Stimulated activated CD4-positive, alpha-beta T cell treated with anti-CD3 and anti-CD28 coated beads, Interleukin-2, amount 100 ng/mL, for 24 hours (primary cell): Measurements from ENCODE around the gene PDE3B.
"Not testable (repeated sequence)": the region's sequence is repeated elsewhere in the genome, so short reads cannot be mapped to it uniquely, and the experiment has no call there.

Source experiments
- DNase-seq, 2 donors: peaks; one replicate each; pipeline ENCODE4 v3.0.0-alpha.2; 2020

Gene PDE3B

GRCh38 chr11:14678350-14678749, 34.7 kb downstream of the PDE3B start:
- no peak for DNase-seq

- no peak for DNase-seq
Observed at GRCh38 chr11:14679662-14680061, 36.1 kb downstream of the PDE3B start.

GRCh38 chr11:14684234-14684915, 40.8 kb downstream of the PDE3B start:
- not testable (repeated sequence) for DNase-seq

- no peak for DNase-seq
Observed at GRCh38 chr11:14687456-14687855, 43.9 kb downstream of the PDE3B start.

GRCh38 chr11:14687943-14688627, 44.5 kb downstream of the PDE3B start:
- no peak for DNase-seq

GRCh38 chr11:14695656-14696055, 52.1 kb downstream of the PDE3B start:
- not testable (repeated sequence) for DNase-seq

- no peak for DNase-seq
Observed at GRCh38 chr11:14698771-14699170, 55.2 kb downstream of the PDE3B start.

GRCh38 chr11:14700593-14700992, 57.0 kb downstream of the PDE3B start:
- no peak for DNase-seq

- no peak for DNase-seq
Observed at GRCh38 chr11:14702760-14703159, 59.2 kb downstream of the PDE3B start.

- DNase-seq, result no peak
Observed at GRCh38 chr11:14703731-14704130, 60.1 kb downstream of the PDE3B start.

- no peak for DNase-seq
Observed at GRCh38 chr11:14705067-14705466, 61.5 kb downstream of the PDE3B start.

- no peak for DNase-seq
Observed at GRCh38 chr11:14713496-14714244, 70.1 kb downstream of the PDE3B start.

GRCh38 chr11:14715669-14716068, 72.1 kb downstream of the PDE3B start:
- DNase-seq, result not testable (repeated sequence)

- no peak for DNase-seq
Observed at GRCh38 chr11:14722496-14722895, 78.9 kb downstream of the PDE3B start.

GRCh38 chr11:14725150-14725549, 81.5 kb downstream of the PDE3B start:
- no peak for DNase-seq

- no peak for DNase-seq
Observed at GRCh38 chr11:14727215-14727614, 83.6 kb downstream of the PDE3B start.

- no peak for DNase-seq
Observed at GRCh38 chr11:14727746-14728145, 84.1 kb downstream of the PDE3B start.

- not testable (repeated sequence) for DNase-seq
Observed at GRCh38 chr11:14740539-14740938, 96.9 kb downstream of the PDE3B start.

GRCh38 chr11:14741195-14741594, 97.6 kb downstream of the PDE3B start:
- no peak for DNase-seq

GRCh38 chr11:14742849-14743559, 99.4 kb downstream of the PDE3B start:
- no peak for DNase-seq

GRCh38 chr11:14743667-14744066, 100.1 kb downstream of the PDE3B start:
- DNase-seq, result not testable (repeated sequence)

GRCh38 chr11:14746857-14747395, 103.3 kb downstream of the PDE3B start:
- no peak for DNase-seq

- no peak for DNase-seq
Observed at GRCh38 chr11:14748090-14748489, 104.5 kb downstream of the PDE3B start.
